Erythroblast (primary cell): ENCODE results near the gene ARL4C.

Experiments
- GATA1 ChIP-seq: IDR thresholded peaks from 2 replicates; pipeline ENCODE4 v1.6.1; 2011; ENCODE audit warnings: low read depth, mild to moderate bottlenecking, control low read depth, low read length, moderate library complexity
- POLR2A ChIP-seq: IDR thresholded peaks from 2 replicates; pipeline ENCODE4 v1.6.1; 2011; ENCODE audit warnings: mild to moderate bottlenecking, low read length

- TF ChIP-seq POLR2A (no peak), GATA1 (no peak)
Observed at GRCh38 chr2:234517971-234518370, 21.1 kb upstream of the ARL4C start.
